Measurements from ENCODE around the gene SPDYE8. TPM values are rescaled to one million over a fixed set of nuclear protein-coding genes. Genes with fewer than 3 reads are reported as not detected.
"Not testable (repeated sequence)": the region's sequence is repeated elsewhere in the genome, so short reads cannot be mapped to it uniquely, and the experiment has no call there.

The SPDYE8 gene
- total RNA-seq, 2 experiments from 2014 or later = not detected

- H3K4me1 Mint-ChIP-seq; DNase-seq; H3K27me3 Mint-ChIP-seq; H3K9me3 Mint-ChIP-seq (ENCODE audit: low read depth); ATAC-seq; H3K27ac Mint-ChIP-seq; CTCF ChIA-PET; H3K36me3 Mint-ChIP-seq; H3K4me3 Mint-ChIP-seq: not testable (repeated sequence)
Measured at GRCh38 chr7:72974781-72975180, 54.8 kb downstream of the SPDYE8 start.

GRCh38 chr7:72971505-72971904 is 58.1 kb downstream of the SPDYE8 start:
- H3K27me3 Mint-ChIP-seq; ATAC-seq; CTCF ChIA-PET; H3K4me1 Mint-ChIP-seq; H3K36me3 Mint-ChIP-seq; DNase-seq; H3K27ac Mint-ChIP-seq; H3K4me3 Mint-ChIP-seq; H3K9me3 Mint-ChIP-seq (ENCODE audit: low read depth): not testable (repeated sequence)

Other genes starting within 250 kb of the SPDYE8 start
- gene TYW1B, start 201.6 kb downstream of the SPDYE8 start, total RNA-seq = 1 to 10 TPM; 4.2 to 4.4 TPM
- gene POM121, start 104.7 kb downstream of the SPDYE8 start, total RNA-seq = 10 to 100 TPM; 60.2 to 67.1 TPM
- 1 to 10 TPM in 1 of 2 experiments, under 1 TPM in 1; 0.94 to 1.8 TPM for gene TRIM74, start 60.3 kb downstream of the SPDYE8 start, total RNA-seq
- gene SPDYE11, start 28.1 kb upstream of the SPDYE8 start, total RNA-seq = not detected
- gene SPDYE9, start 56.3 kb upstream of the SPDYE8 start, total RNA-seq = not detected